Glutamatergic neuron (in vitro differentiated cells): ENCODE results near the gene ITCH. TPM values are rescaled to one million over a fixed set of nuclear protein-coding genes. Genes with fewer than 3 reads are reported as not detected.
"Not testable (repeated sequence)": the region's sequence is repeated elsewhere in the genome, so short reads cannot be mapped to it uniquely, and the experiment has no call there.

Experiments
- DNase-seq: peaks from one replicate; pipeline ENCODE4 v3.0.0; 2022
- H3K27ac Mint-ChIP-seq: one replicate; pipeline ENCODE4 v1.8.0; 2020; ENCODE audit warnings: mild to moderate bottlenecking, mixed read lengths, inconsistent platforms; ENCODE audit not compliant: unreplicated experiment
- H3K27me3 Mint-ChIP-seq: one replicate; pipeline ENCODE4 v1.8.0; 2020; ENCODE audit warnings: mild to moderate bottlenecking, moderate library complexity, mixed read lengths, inconsistent platforms; ENCODE audit not compliant: unreplicated experiment
- H3K36me3 Mint-ChIP-seq: one replicate; pipeline ENCODE4 v1.8.0; 2020; ENCODE audit warnings: mild to moderate bottlenecking, mixed read lengths, inconsistent platforms; ENCODE audit not compliant: unreplicated experiment
- H3K4me1 Mint-ChIP-seq: one replicate; pipeline ENCODE4 v1.8.0; 2020; ENCODE audit warnings: mild to moderate bottlenecking, low read depth, mixed read lengths, inconsistent platforms; ENCODE audit not compliant: unreplicated experiment
- H3K4me3 Mint-ChIP-seq: one replicate; pipeline ENCODE4 v1.8.0; 2020; ENCODE audit warnings: mild to moderate bottlenecking, mixed read lengths, inconsistent platforms; ENCODE audit not compliant: unreplicated experiment
- H3K9me3 Mint-ChIP-seq: one replicate; pipeline ENCODE4 v1.8.0; 2020; ENCODE audit warnings: mild to moderate bottlenecking, moderate library complexity, mixed read lengths, inconsistent platforms; ENCODE audit not compliant: unreplicated experiment
- CTCF ChIP-seq: fragments of 200-600 bp; sonication (generic); IDR thresholded peaks from one replicate; pipeline ENCODE4 v1.5.0; 2021; ENCODE audit not compliant: partially characterized antibody, unreplicated experiment
- total RNA-seq: library from RNA; stranded (reverse); fragmentation: NEBNext Ultra II Directional; extraction: Animal tissue kit (Norgen Biotek cat#: 25700); gene quantifications from one replicate; pipeline ENCODE4 v1.2.1, GENCODE V29; 2021; ENCODE audit not compliant: unreplicated experiment

The ITCH gene
- total RNA-seq, 1 donor from 2014 or later: 59.4 TPM

- Mint-ChIP-seq H3K27ac (no peak overlapping the region), H3K4me1 (no peaks in the 10 kb centered on the region), H3K27me3 (peaks cover 11% of the 10 kb centered on the region), H3K4me3 (no peak overlapping the region), H3K36me3 (peaks cover 4% of the 10 kb centered on the region), H3K9me3 (no peaks in the 10 kb centered on the region)
- no peak for TF ChIP-seq CTCF
- DNase-seq: no peak
Measured at GRCh38 chr20:34431168-34431567, 68.1 kb downstream of the ITCH start.

GRCh38 chr20:34432663-34433062 lies 69.6 kb downstream of the ITCH start:
- H3K9me3 Mint-ChIP-seq, H3K36me3 Mint-ChIP-seq, H3K27ac Mint-ChIP-seq, H3K4me1 Mint-ChIP-seq, H3K4me3 Mint-ChIP-seq, DNase-seq: not testable (repeated sequence)
- peaks cover 11% of the 10 kb centered on the region for H3K27me3 Mint-ChIP-seq

GRCh38 chr20:34433391-34433790 lies 70.3 kb downstream of the ITCH start:
- H3K27me3 Mint-ChIP-seq: peaks cover 11% of the 10 kb centered on the region

GRCh38 chr20:34435589-34435988 lies 72.5 kb downstream of the ITCH start:
- DNase-seq: no peak
- no peak for TF ChIP-seq CTCF
- H3K27me3 Mint-ChIP-seq: peaks cover 10% of the 10 kb centered on the region
- H3K4me1 Mint-ChIP-seq: no peaks in the 10 kb centered on the region
- no peak overlapping the region for H3K4me3 Mint-ChIP-seq
- no peaks in the 10 kb centered on the region for H3K9me3 Mint-ChIP-seq
- no peak overlapping the region for H3K27ac Mint-ChIP-seq
- H3K36me3 Mint-ChIP-seq: peaks cover 3% of the 10 kb centered on the region

More at GRCh38 chr20:34433391-34433790, 70.3 kb downstream of the ITCH start:
- no peak for DNase-seq
- Mint-ChIP-seq H3K9me3 (no peaks in the 10 kb centered on the region), H3K4me1 (no peaks in the 10 kb centered on the region), H3K36me3 (peaks cover 4% of the 10 kb centered on the region), H3K27ac (no peak overlapping the region), H3K4me3 (no peak overlapping the region)
- TF ChIP-seq CTCF: no peak

- Mint-ChIP-seq H3K4me3 (no peak overlapping the region), H3K9me3 (no peaks in the 10 kb centered on the region), H3K27me3 (peaks cover 7% of the 10 kb centered on the region), H3K27ac (no peak overlapping the region), H3K36me3 (no peaks in the 10 kb centered on the region), H3K4me1 (no peaks in the 10 kb centered on the region)
- no peak for DNase-seq
- no peak for TF ChIP-seq CTCF
Measured at GRCh38 chr20:34437330-34437986, 74.4 kb downstream of the ITCH start.
